ENCODE data around the gene ATP6V1C2. TPM values are rescaled to one million over a fixed set of nuclear protein-coding genes. Genes with fewer than 3 reads are reported as not detected.

The ATP6V1C2 gene
- total RNA-seq, 1 donor from 2014 or later, result 3.3 TPM

DNA sequence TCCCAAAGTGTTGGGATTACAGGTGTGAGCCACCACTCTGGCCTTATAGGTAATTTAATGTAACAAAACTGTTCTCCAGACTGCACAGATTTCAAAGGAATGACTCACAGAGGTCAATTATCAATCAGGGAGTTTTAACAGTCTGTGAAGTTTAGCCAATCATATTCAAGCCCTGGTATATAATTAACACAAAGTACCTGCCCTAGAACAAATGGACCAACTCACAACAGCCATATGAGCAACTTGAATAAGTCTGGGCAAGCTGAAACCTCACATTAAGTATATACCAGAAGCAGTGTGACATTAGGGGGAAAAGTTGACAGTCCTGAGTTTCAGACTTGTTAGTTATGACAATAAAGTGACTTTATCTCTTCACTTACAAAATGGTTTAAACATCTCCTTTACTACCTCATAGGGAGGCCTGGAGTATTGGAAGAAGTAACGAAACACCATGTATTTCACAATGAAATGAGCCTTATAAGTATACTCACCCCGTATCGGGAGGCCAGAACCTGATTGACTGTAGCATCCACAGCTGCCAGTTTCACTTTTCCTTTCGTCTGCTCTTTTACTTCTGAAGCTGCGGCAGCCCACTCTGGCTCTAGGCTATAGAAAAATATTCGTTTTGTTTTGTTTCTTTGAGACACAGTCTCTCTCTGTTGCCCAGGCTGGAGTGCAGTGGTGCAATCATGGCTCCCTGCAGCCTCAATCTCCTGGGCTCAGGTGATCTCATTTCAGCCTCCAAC, 69.0 kb downstream of the ATP6V1C2 start:
- peaks cover 94% of the 10 kb centered on the region for H3K36me3 Mint-ChIP-seq (ENCODE audit: low read depth)
- H3K27ac Mint-ChIP-seq, result no peak overlapping the region
- TF ChIP-seq, protein P1, sequence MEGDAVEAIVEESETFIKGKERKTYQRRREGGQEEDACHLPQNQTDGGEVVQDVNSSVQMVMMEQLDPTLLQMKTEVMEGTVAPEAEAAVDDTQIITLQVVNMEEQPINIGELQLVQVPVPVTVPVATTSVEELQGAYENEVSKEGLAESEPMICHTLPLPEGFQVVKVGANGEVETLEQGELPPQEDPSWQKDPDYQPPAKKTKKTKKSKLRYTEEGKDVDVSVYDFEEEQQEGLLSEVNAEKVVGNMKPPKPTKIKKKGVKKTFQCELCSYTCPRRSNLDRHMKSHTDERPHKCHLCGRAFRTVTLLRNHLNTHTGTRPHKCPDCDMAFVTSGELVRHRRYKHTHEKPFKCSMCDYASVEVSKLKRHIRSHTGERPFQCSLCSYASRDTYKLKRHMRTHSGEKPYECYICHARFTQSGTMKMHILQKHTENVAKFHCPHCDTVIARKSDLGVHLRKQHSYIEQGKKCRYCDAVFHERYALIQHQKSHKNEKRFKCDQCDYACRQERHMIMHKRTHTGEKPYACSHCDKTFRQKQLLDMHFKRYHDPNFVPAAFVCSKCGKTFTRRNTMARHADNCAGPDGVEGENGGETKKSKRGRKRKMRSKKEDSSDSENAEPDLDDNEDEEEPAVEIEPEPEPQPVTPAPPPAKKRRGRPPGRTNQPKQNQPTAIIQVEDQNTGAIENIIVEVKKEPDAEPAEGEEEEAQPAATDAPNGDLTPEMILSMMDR (IDR thresholded peaks at IDR 0.05), result no peak
- CTCF ChIA-PET, result interaction anchor here (0.8 kb wide), 1 partner anchor 42 kb away, joined by 3 read pairs; no protein-coding TSS in a partner anchor
- ATAC-seq (ENCODE audit: low read depth) (peak; percentile 52), DNase-seq (no peak)
- H3K4me3 Mint-ChIP-seq, result no peak overlapping the region
- H3K4me1 Mint-ChIP-seq, result peaks cover 4% of the 10 kb centered on the region
- H3K27me3 Mint-ChIP-seq, result no peaks in the 10 kb centered on the region
- intact Hi-C loops (cut with micrococcal nuclease), result loop anchor here (5.0 kb wide), 1 partner anchor 43 kb away; no protein-coding TSS in a partner anchor
- H3K9me3 Mint-ChIP-seq, result no peaks in the 10 kb centered on the region
- POLR2A ChIA-PET, result no interaction called here

DNA sequence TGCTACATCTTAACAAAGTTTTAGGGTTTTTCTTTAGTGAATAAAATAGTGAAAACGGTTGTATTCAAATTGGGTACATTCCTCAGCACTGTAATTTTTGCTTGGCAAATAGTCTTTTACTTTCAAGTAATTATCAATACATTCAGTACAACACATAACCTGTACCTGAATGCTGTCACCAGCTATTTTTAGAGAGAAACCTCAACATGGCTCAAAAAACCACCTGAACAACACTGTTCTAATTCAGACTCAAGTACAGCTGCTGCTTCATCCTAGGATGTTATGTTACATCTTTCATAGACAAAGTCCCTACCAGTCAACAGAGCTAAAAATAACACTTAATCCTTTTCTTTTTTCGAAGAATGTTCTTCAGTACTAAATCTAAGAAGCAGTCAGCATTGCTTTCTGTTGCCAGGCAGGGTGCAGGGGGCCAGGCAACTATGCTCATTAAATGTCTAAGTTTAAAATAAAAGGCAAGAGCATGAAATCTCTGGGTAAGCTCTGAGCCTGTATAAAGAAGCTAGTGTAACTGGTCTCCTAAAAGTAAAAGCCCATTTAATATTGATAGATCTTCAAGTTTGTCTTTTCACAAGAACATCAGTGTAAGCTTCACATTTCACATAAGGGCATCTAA, 70.7 kb downstream of the ATP6V1C2 start:
- Mint-ChIP-seq H3K27ac (no peak overlapping the region), H3K4me1 (peaks cover 4% of the 10 kb centered on the region), H3K4me3 (no peak overlapping the region), H3K36me3 (ENCODE audit: low read depth) (peaks cover 91% of the 10 kb centered on the region), H3K9me3 (no peaks in the 10 kb centered on the region), H3K27me3 (no peaks in the 10 kb centered on the region)
- CTCF ChIA-PET, result no interaction called here
- DNase-seq (no peak), ATAC-seq (ENCODE audit: low read depth) (no peak)
- POLR2A ChIA-PET, result interaction anchor here (0.6 kb wide), 1 partner anchor 47 kb away, joined by 3 read pairs; no protein-coding TSS in a partner anchor
- intact Hi-C loops (cut with micrococcal nuclease), result loop anchor here (5.0 kb wide), 1 partner anchor 45 kb away; no protein-coding TSS in a partner anchor
- TF ChIP-seq, protein P1 (IDR thresholded peaks at IDR 0.05), result no peak

DNA sequence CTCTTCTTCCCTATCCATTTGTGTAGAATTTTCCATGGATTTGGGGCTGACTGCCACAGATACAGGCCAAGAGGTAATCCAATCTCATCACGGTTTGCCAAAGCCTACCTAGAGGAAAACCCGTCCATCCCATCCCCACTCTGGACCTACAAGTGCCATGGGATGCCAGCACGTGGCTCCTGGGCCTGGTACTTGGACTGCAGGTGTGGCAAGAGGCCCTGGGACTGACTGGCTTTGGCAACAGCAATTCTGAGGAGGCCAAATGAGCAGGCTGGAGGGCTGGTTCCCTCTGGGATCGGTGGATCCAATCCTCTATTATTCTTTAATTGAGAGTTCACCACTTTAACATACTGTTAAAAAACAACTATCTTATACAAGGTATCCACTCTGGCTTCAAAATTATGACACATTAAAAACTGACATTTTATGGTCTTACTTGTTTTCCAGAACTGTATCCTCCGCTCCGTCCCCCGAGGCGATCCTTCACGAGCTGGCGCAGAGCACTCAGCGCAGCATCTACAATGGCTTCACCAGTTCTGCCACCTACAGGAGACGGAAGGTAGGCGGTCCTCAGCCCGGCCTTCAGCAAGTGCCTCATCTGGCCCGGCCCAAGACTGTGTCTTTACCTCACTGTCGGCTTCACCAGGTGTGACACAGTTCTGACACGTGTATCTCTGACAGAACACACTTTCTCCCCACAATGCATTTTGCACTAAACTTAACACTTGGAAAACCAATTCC, 71.4 kb downstream of the ATP6V1C2 start:
- Mint-ChIP-seq H3K36me3 (ENCODE audit: low read depth) (peaks cover 91% of the 10 kb centered on the region), H3K27ac (no peak overlapping the region), H3K4me1 (peaks cover 4% of the 10 kb centered on the region), H3K4me3 (no peak overlapping the region), H3K9me3 (no peaks in the 10 kb centered on the region), H3K27me3 (no peaks in the 10 kb centered on the region)
- TF ChIP-seq, protein P1 (IDR thresholded peaks at IDR 0.05), result no peak
- CTCF ChIA-PET, result no interaction called here
- POLR2A ChIA-PET, result interaction anchor here (0.6 kb wide), 1 partner anchor 47 kb away, joined by 3 read pairs; no protein-coding TSS in a partner anchor
- DNase-seq, result no peak
- intact Hi-C loops (cut with micrococcal nuclease), result loop anchor here (5.0 kb wide), 1 partner anchor 46 kb away; no protein-coding TSS in a partner anchor
- no peak for ATAC-seq (ENCODE audit: low read depth)

DNA sequence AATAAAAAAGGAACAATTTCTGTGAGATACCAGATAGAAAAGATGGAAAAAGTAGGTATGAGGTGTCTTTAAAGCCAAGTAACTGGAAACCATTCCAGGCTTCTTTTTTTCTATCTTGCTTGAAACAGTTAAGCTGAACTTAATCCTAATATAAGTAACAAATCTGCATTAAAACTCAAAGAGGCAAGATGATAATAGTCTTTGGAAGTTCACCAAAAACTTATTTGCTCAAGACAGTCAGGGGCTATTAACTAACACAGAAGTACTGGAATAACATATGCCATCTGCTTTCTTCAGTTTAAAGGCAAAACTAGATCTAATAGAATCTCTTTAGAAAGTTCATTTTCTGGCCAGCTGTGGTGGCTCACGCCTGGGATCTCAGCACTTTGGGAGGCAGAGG, 72.4 kb downstream of the ATP6V1C2 start:
- peaks cover 5% of the 10 kb centered on the region for H3K4me1 Mint-ChIP-seq
- H3K36me3 Mint-ChIP-seq (ENCODE audit: low read depth), result peaks cover 88% of the 10 kb centered on the region
- no peak for DNase-seq
- ChIA-PET POLR2A (interaction anchor here (0.7 kb wide), 1 partner anchor 711 kb away, joined by 3 read pairs; no protein-coding TSS in a partner anchor), CTCF (no interaction called here)
- no peaks in the 10 kb centered on the region for H3K27me3 Mint-ChIP-seq
- intact Hi-C loops (cut with micrococcal nuclease), result loop anchor here (5.0 kb wide), 1 partner anchor 47 kb away; no protein-coding TSS in a partner anchor
- H3K9me3 Mint-ChIP-seq, result no peaks in the 10 kb centered on the region
- no peak for ATAC-seq (ENCODE audit: low read depth)
- TF ChIP-seq, protein P1 (IDR thresholded peaks at IDR 0.05), result no peak
- no peak overlapping the region for H3K4me3 Mint-ChIP-seq
- no peak overlapping the region for H3K27ac Mint-ChIP-seq

Data from activated B cell treated with CpG ODN at 0.5 μM for 24 hours (primary cell).